Hepatocyte (in vitro differentiated cells): ENCODE measurements around the gene C14orf180. TPM values are rescaled to one million over a fixed set of nuclear protein-coding genes. Genes with fewer than 3 reads are reported as not detected.

ENCODE experiments used
- DNase-seq: peaks from one replicate; pipeline ENCODE4 v3.0.0-alpha.2; 2016; ENCODE audit warnings: low spot score
- H2AFZ ChIP-seq: fragments of 200-600 bp; sonication (generic); 2 replicates; pipeline ENCODE4 v1.6.0; 2016; ENCODE audit warnings: antibody characterized with exemption, mild to moderate bottlenecking
- H3K27ac ChIP-seq: fragments of 200-600 bp; sonication (generic); 2 replicates; pipeline ENCODE4 v1.5.1; 2016; ENCODE audit warnings: mild to moderate bottlenecking
- H3K27me3 ChIP-seq: fragments of 200-600 bp; sonication (generic); 2 replicates; pipeline ENCODE4 v1.6.1; 2016
- H3K36me3 ChIP-seq: fragments of 200-600 bp; sonication (generic); replicated peaks from 2 replicates; pipeline ENCODE4 v1.5.1; 2016; ENCODE audit warnings: low read depth; ENCODE audit not compliant: insufficient read depth
- H3K4me1 ChIP-seq: fragments of 200-600 bp; sonication (generic); 2 replicates; pipeline ENCODE4 v1.5.1; 2016; ENCODE audit warnings: mild to moderate bottlenecking, moderate library complexity; ENCODE audit not compliant: insufficient read depth
- H3K4me2 ChIP-seq: fragments of 200-600 bp; sonication (generic); 2 replicates; pipeline ENCODE4 v1.6.0; 2016
- H3K4me3 ChIP-seq: fragments of 200-600 bp; sonication (generic); 2 replicates; pipeline ENCODE4 v1.5.1; 2016; ENCODE audit warnings: mild to moderate bottlenecking
- H3K79me2 ChIP-seq: fragments of 200-600 bp; sonication (generic); 2 replicates; pipeline ENCODE4 v1.6.0; 2017; ENCODE audit warnings: mild to moderate bottlenecking
- H3K9me2 ChIP-seq: fragments of 200-600 bp; sonication (generic); replicated peaks from 2 replicates; pipeline ENCODE4 v1.6.0; 2017; ENCODE audit warnings: mild to moderate bottlenecking; ENCODE audit not compliant: insufficient read depth
- H3K9me3 ChIP-seq: fragments of 200-600 bp; sonication (generic); 2 replicates; pipeline ENCODE4 v1.5.1; 2016; ENCODE audit warnings: low read depth, mild to moderate bottlenecking
- H4K20me1 ChIP-seq: fragments of 200-600 bp; sonication (generic); 2 replicates; pipeline ENCODE4 v1.6.0; 2016; ENCODE audit warnings: mild to moderate bottlenecking; ENCODE audit not compliant: insufficient read depth, poor library complexity, severe bottlenecking
- CTCF ChIP-seq: fragments of 200-600 bp; sonication (generic); IDR thresholded peaks from 2 replicates; pipeline ENCODE4 v1.5.1; 2016; ENCODE audit warnings: antibody characterized with exemption, mild to moderate bottlenecking; ENCODE audit not compliant: poor library complexity
- EZH2 ChIP-seq: fragments of 200-600 bp; sonication (generic); IDR thresholded peaks from 2 replicates; pipeline ENCODE4 v1.6.1; 2016; ENCODE audit warnings: antibody characterized with exemption, mild to moderate bottlenecking, borderline replicate concordance
- EZH2phosphoT487 ChIP-seq: fragments of 200-600 bp; sonication (generic); IDR thresholded peaks from one replicate; pipeline ENCODE4 v1.6.1; 2018; ENCODE audit warnings: antibody characterized with exemption, mild to moderate bottlenecking, low read depth, moderate library complexity; ENCODE audit not compliant: unreplicated experiment, severe bottlenecking
- WGBS: methylation state at CpG from one replicate; pipeline ENCODE4 v1.1.6; 2016; ENCODE audit warnings: low lambda C conversion rate; ENCODE audit errors: missing lambda C conversion rate; 5-methylcytosine and 5-hydroxymethylcytosine counted together
- polyA plus RNA-seq: library from polyadenylated mRNA; unstranded; fragments of >200 nt; fragmentation: Nextera tagmentation; extraction: Ambion mirVana; gene quantifications from 2 replicates; pipeline ENCODE4 v1.2.1, GENCODE V29; 2016
- total RNA-seq: library from RNA; depleted of rRNA; stranded (reverse); fragments of >200 nt; gene quantifications from 2 replicates; pipeline ENCODE4 v1.2.3, GENCODE V29; 2014

C14orf180 gene
- total and polyA plus RNA-seq, 2 experiments from 2014 or later = 1.1 to 1.2 TPM

- Histone ChIP-seq H3K27me3 (no peaks in the 10 kb centered on the region), H2AFZ (no peak overlapping the region), H3K36me3 (no peaks in the 10 kb centered on the region), H3K27ac (no peak overlapping the region), H3K4me3 (no peak overlapping the region), H3K9me3 (no peaks in the 10 kb centered on the region), H3K79me2 (no peaks in the 10 kb centered on the region), H3K4me2 (no peak overlapping the region), H3K4me1 (peaks cover 12% of the 10 kb centered on the region), H4K20me1 (no peaks in the 10 kb centered on the region), H3K9me2 (no peaks in the 10 kb centered on the region)
- no peak for DNase-seq
- WGBS = 89% methylated on average over 22 of the region's 26 CpGs
- TF ChIP-seq EZH2phosphoT487 (no peak), CTCF (no peak), EZH2 (no peak)
Observed at GRCh38 chr14:104591506-104592291, 12.1 kb downstream of the C14orf180 start.

- no peaks in the 10 kb centered on the region for H3K27me3 ChIP-seq
- H3K79me2 ChIP-seq = no peaks in the 10 kb centered on the region
- no peak overlapping the region for H2AFZ ChIP-seq
- no peak overlapping the region for H3K4me2 ChIP-seq
- no peaks in the 10 kb centered on the region for H3K9me3 ChIP-seq
- no peaks in the 10 kb centered on the region for H4K20me1 ChIP-seq
- H3K4me1 ChIP-seq = peaks cover 9% of the 10 kb centered on the region
- 94% methylated on average over 3 of the region's 3 CpGs for WGBS
- TF ChIP-seq EZH2 (no peak), EZH2phosphoT487 (no peak), CTCF (no peak)
- no peaks in the 10 kb centered on the region for H3K36me3 ChIP-seq
- DNase-seq = no peak
- H3K4me3 ChIP-seq = no peak overlapping the region
- no peaks in the 10 kb centered on the region for H3K9me2 ChIP-seq
- H3K27ac ChIP-seq = no peak overlapping the region
Observed at GRCh38 chr14:104592292-104592672, 12.7 kb downstream of the C14orf180 start.

GRCh38 chr14:104592785-104593184 lies 13.2 kb downstream of the C14orf180 start:
- peaks cover 9% of the 10 kb centered on the region for H3K4me1 ChIP-seq
- H3K27me3 ChIP-seq = no peaks in the 10 kb centered on the region
- WGBS = 88% methylated on average over 6 of the region's 8 CpGs
- no peak overlapping the region for H2AFZ ChIP-seq
- H3K9me3 ChIP-seq = no peaks in the 10 kb centered on the region
- DNase-seq = no peak
- no peaks in the 10 kb centered on the region for H3K9me2 ChIP-seq
- no peak overlapping the region for H3K4me2 ChIP-seq
- no peak overlapping the region for H3K4me3 ChIP-seq
- no peak for TF ChIP-seq EZH2phosphoT487
- no peak for TF ChIP-seq CTCF
- TF ChIP-seq EZH2 = no peak
- H4K20me1 ChIP-seq = no peaks in the 10 kb centered on the region
- no peak overlapping the region for H3K27ac ChIP-seq
- H3K36me3 ChIP-seq = no peaks in the 10 kb centered on the region
- H3K79me2 ChIP-seq = no peaks in the 10 kb centered on the region
